ENCODE data around the gene COL16A1. TPM values are rescaled to one million over a fixed set of nuclear protein-coding genes. Genes with fewer than 3 reads are reported as not detected.

The COL16A1 gene
- polyA plus RNA-seq, 2 donors: 12.2 to 25.2 TPM

- Histone ChIP-seq H3K27me3 (ENCODE audit: control insufficient read depth in 1 of 2, insufficient read depth in 2 of 2, low read length in 2 of 2) (no peaks in the 10 kb centered on the region), H3K36me3 (ENCODE audit: control insufficient read depth in 2 of 2, insufficient read depth in 2 of 2, low read length in 1 of 2) (no peaks in the 10 kb centered on the region), H3K4me3 (ENCODE audit: low read depth in 1 of 2, low read length in 2 of 2) (no peak overlapping the region), H3K4me1 (ENCODE audit: control insufficient read depth in 2 of 2, insufficient read depth in 2 of 2, low read length in 1 of 2) (peaks cover 3 to 18% of the 10 kb centered on the region in 2 donors), H3K27ac (ENCODE audit: low read depth in 2 of 2, low read length in 1 of 2) (no peak overlapping the region), H3K9me3 (ENCODE audit: control insufficient read depth in 2 of 2, insufficient read depth in 1 of 2, low read depth in 1 of 2, low read length in 1 of 2) (no peaks in the 10 kb centered on the region)
- 86 to 92% methylated on average over 11 of the region's 11 CpGs for WGBS, 2 donors
Measured at GRCh38 chr1:31671147-31671546, 32.7 kb downstream of the COL16A1 start.

GRCh38 chr1:31670593-31670964 lies 33.2 kb downstream of the COL16A1 start:
- H3K4me1 ChIP-seq (ENCODE audit: control insufficient read depth in 2 of 2, insufficient read depth in 2 of 2, low read length in 1 of 2): peaks cover 3 to 24% of the 10 kb centered on the region in 2 donors

GRCh38 chr1:31669786-31670592 lies 33.8 kb downstream of the COL16A1 start:
- peak overlapping the region in 1 of 2 donors; percentile 14 for H3K4me3 ChIP-seq (ENCODE audit: low read depth in 1 of 2, low read length in 2 of 2)
- peak overlapping the region; percentile 28 to 82 for H3K27ac ChIP-seq (ENCODE audit: low read depth in 2 of 2, low read length in 1 of 2)
- H3K27me3 ChIP-seq (ENCODE audit: control insufficient read depth in 1 of 2, insufficient read depth in 2 of 2, low read length in 2 of 2): no peaks in the 10 kb centered on the region
- no peaks in the 10 kb centered on the region for H3K9me3 ChIP-seq (ENCODE audit: control insufficient read depth in 2 of 2, insufficient read depth in 1 of 2, low read depth in 1 of 2, low read length in 1 of 2)
- no peaks in the 10 kb centered on the region for H3K36me3 ChIP-seq (ENCODE audit: control insufficient read depth in 2 of 2, insufficient read depth in 2 of 2, low read length in 1 of 2)
- WGBS, 2 donors: 6 to 9% methylated on average over 30 of the region's 30 CpGs
- H3K4me1 ChIP-seq (ENCODE audit: control insufficient read depth in 2 of 2, insufficient read depth in 2 of 2, low read length in 1 of 2): peaks cover 3 to 24% of the 10 kb centered on the region in 2 donors

More at GRCh38 chr1:31670593-31670964, 33.2 kb downstream of the COL16A1 start:
- peak overlapping the region in 1 of 2 donors; percentile 82 for H3K27ac ChIP-seq (ENCODE audit: low read depth in 2 of 2, low read length in 1 of 2)
- H3K36me3 ChIP-seq (ENCODE audit: control insufficient read depth in 2 of 2, insufficient read depth in 2 of 2, low read length in 1 of 2): no peaks in the 10 kb centered on the region
- no peaks in the 10 kb centered on the region for H3K27me3 ChIP-seq (ENCODE audit: control insufficient read depth in 1 of 2, insufficient read depth in 2 of 2, low read length in 2 of 2)
- WGBS, 2 donors: 53 to 56% methylated on average over 6 of the region's 6 CpGs
- H3K4me3 ChIP-seq (ENCODE audit: low read depth in 1 of 2, low read length in 2 of 2): no peak overlapping the region
- no peaks in the 10 kb centered on the region for H3K9me3 ChIP-seq (ENCODE audit: control insufficient read depth in 2 of 2, insufficient read depth in 1 of 2, low read depth in 1 of 2, low read length in 1 of 2)

- Histone ChIP-seq H3K27me3 (ENCODE audit: control insufficient read depth in 1 of 2, insufficient read depth in 2 of 2, low read length in 2 of 2) (no peaks in the 10 kb centered on the region), H3K27ac (ENCODE audit: low read depth in 2 of 2, low read length in 1 of 2) (peak overlapping the region; percentile 28 to 82), H3K36me3 (ENCODE audit: control insufficient read depth in 2 of 2, insufficient read depth in 2 of 2, low read length in 1 of 2) (no peaks in the 10 kb centered on the region), H3K4me1 (ENCODE audit: control insufficient read depth in 2 of 2, insufficient read depth in 2 of 2, low read length in 1 of 2) (peaks cover 3 to 24% of the 10 kb centered on the region in 2 donors), H3K9me3 (ENCODE audit: control insufficient read depth in 2 of 2, insufficient read depth in 1 of 2, low read depth in 1 of 2, low read length in 1 of 2) (no peaks in the 10 kb centered on the region), H3K4me3 (ENCODE audit: low read depth in 1 of 2, low read length in 2 of 2) (no peak overlapping the region)
- 40 to 43% methylated on average over 7 of the region's 7 CpGs for WGBS, 2 donors
Measured at GRCh38 chr1:31669433-31669785, 34.4 kb downstream of the COL16A1 start.

- 71 to 77% methylated on average over 11 of the region's 11 CpGs for WGBS, 2 donors
Measured at GRCh38 chr1:31668303-31668883, 35.4 kb downstream of the COL16A1 start.

GRCh38 chr1:31667065-31667785 lies 36.6 kb downstream of the COL16A1 start:
- Histone ChIP-seq H3K4me3 (ENCODE audit: low read depth in 1 of 2, low read length in 2 of 2) (no peak overlapping the region), H3K27me3 (ENCODE audit: control insufficient read depth in 1 of 2, insufficient read depth in 2 of 2, low read length in 2 of 2) (no peaks in the 10 kb centered on the region), H3K27ac (ENCODE audit: low read depth in 2 of 2, low read length in 1 of 2) (peak overlapping the region in 1 of 2 donors; percentile 60), H3K36me3 (ENCODE audit: control insufficient read depth in 2 of 2, insufficient read depth in 2 of 2, low read length in 1 of 2) (no peaks in the 10 kb centered on the region), H3K9me3 (ENCODE audit: control insufficient read depth in 2 of 2, insufficient read depth in 1 of 2, low read depth in 1 of 2, low read length in 1 of 2) (no peaks in the 10 kb centered on the region), H3K4me1 (ENCODE audit: control insufficient read depth in 2 of 2, insufficient read depth in 2 of 2, low read length in 1 of 2) (peaks cover 3 to 24% of the 10 kb centered on the region in 2 donors)
- 72 to 73% methylated on average over 19 of the region's 19 CpGs for WGBS, 2 donors

More at GRCh38 chr1:31668303-31668883, 35.4 kb downstream of the COL16A1 start:
- no peak overlapping the region for H3K27ac ChIP-seq (ENCODE audit: low read depth in 2 of 2, low read length in 1 of 2)
- peaks cover 3 to 24% of the 10 kb centered on the region in 2 donors for H3K4me1 ChIP-seq (ENCODE audit: control insufficient read depth in 2 of 2, insufficient read depth in 2 of 2, low read length in 1 of 2)
- no peaks in the 10 kb centered on the region for H3K9me3 ChIP-seq (ENCODE audit: control insufficient read depth in 2 of 2, insufficient read depth in 1 of 2, low read depth in 1 of 2, low read length in 1 of 2)
- no peaks in the 10 kb centered on the region for H3K27me3 ChIP-seq (ENCODE audit: control insufficient read depth in 1 of 2, insufficient read depth in 2 of 2, low read length in 2 of 2)
- H3K4me3 ChIP-seq (ENCODE audit: low read depth in 1 of 2, low read length in 2 of 2): no peak overlapping the region
- H3K36me3 ChIP-seq (ENCODE audit: control insufficient read depth in 2 of 2, insufficient read depth in 2 of 2, low read length in 1 of 2): no peaks in the 10 kb centered on the region

GRCh38 chr1:31666263-31666963 lies 37.4 kb downstream of the COL16A1 start:
- H3K27me3 ChIP-seq (ENCODE audit: control insufficient read depth in 1 of 2, insufficient read depth in 2 of 2, low read length in 2 of 2): no peaks in the 10 kb centered on the region
- peak overlapping the region; percentile 35 to 60 for H3K27ac ChIP-seq (ENCODE audit: low read depth in 2 of 2, low read length in 1 of 2)
- H3K9me3 ChIP-seq (ENCODE audit: control insufficient read depth in 2 of 2, insufficient read depth in 1 of 2, low read depth in 1 of 2, low read length in 1 of 2): no peaks in the 10 kb centered on the region
- WGBS, 2 donors: 39 to 45% methylated on average over 10 of the region's 10 CpGs
- H3K4me3 ChIP-seq (ENCODE audit: low read depth in 1 of 2, low read length in 2 of 2): no peak overlapping the region
- H3K4me1 ChIP-seq (ENCODE audit: control insufficient read depth in 2 of 2, insufficient read depth in 2 of 2, low read length in 1 of 2): peaks cover 3 to 24% of the 10 kb centered on the region in 2 donors
- no peaks in the 10 kb centered on the region for H3K36me3 ChIP-seq (ENCODE audit: control insufficient read depth in 2 of 2, insufficient read depth in 2 of 2, low read length in 1 of 2)

GRCh38 chr1:31665234-31665878 lies 38.5 kb downstream of the COL16A1 start:
- no peak overlapping the region for H3K4me3 ChIP-seq (ENCODE audit: low read depth in 1 of 2, low read length in 2 of 2)
- no peaks in the 10 kb centered on the region for H3K27me3 ChIP-seq (ENCODE audit: control insufficient read depth in 1 of 2, insufficient read depth in 2 of 2, low read length in 2 of 2)
- no peaks in the 10 kb centered on the region for H3K36me3 ChIP-seq (ENCODE audit: control insufficient read depth in 2 of 2, insufficient read depth in 2 of 2, low read length in 1 of 2)
- WGBS, 2 donors: 81 to 86% methylated on average over 7 of the region's 7 CpGs
- H3K4me1 ChIP-seq (ENCODE audit: control insufficient read depth in 2 of 2, insufficient read depth in 2 of 2, low read length in 1 of 2): peaks cover 3 to 22% of the 10 kb centered on the region in 2 donors
- H3K27ac ChIP-seq (ENCODE audit: low read depth in 2 of 2, low read length in 1 of 2): no peak overlapping the region
- H3K9me3 ChIP-seq (ENCODE audit: control insufficient read depth in 2 of 2, insufficient read depth in 1 of 2, low read depth in 1 of 2, low read length in 1 of 2): no peaks in the 10 kb centered on the region

GRCh38 chr1:31664528-31664927 lies 39.3 kb downstream of the COL16A1 start:
- peaks cover 3 to 17% of the 10 kb centered on the region in 2 donors for H3K4me1 ChIP-seq (ENCODE audit: control insufficient read depth in 2 of 2, insufficient read depth in 2 of 2, low read length in 1 of 2)
- WGBS, 2 donors: 87% methylated on average over 9 of the region's 9 CpGs

More at GRCh38 chr1:31664528-31664927, 39.3 kb downstream of the COL16A1 start:
- Histone ChIP-seq H3K4me3 (ENCODE audit: low read depth in 1 of 2, low read length in 2 of 2) (no peak overlapping the region), H3K9me3 (ENCODE audit: control insufficient read depth in 2 of 2, insufficient read depth in 1 of 2, low read depth in 1 of 2, low read length in 1 of 2) (no peaks in the 10 kb centered on the region), H3K36me3 (ENCODE audit: control insufficient read depth in 2 of 2, insufficient read depth in 2 of 2, low read length in 1 of 2) (no peaks in the 10 kb centered on the region), H3K27ac (ENCODE audit: low read depth in 2 of 2, low read length in 1 of 2) (no peak overlapping the region), H3K27me3 (ENCODE audit: control insufficient read depth in 1 of 2, insufficient read depth in 2 of 2, low read length in 2 of 2) (no peaks in the 10 kb centered on the region)
